Astrocyte of the spinal cord (primary cell): ENCODE data around the gene DGUOK.
"Not testable (repeated sequence)": the region's sequence is repeated elsewhere in the genome, so short reads cannot be mapped to it uniquely, and the experiment has no call there.

ENCODE experiments used
- DNase-seq: peaks from one replicate; pipeline ENCODE4 v3.0.0; 2011; ENCODE audit warnings: low read depth, low spot score
- H3K4me3 ChIP-seq: 2 replicates; pipeline ENCODE4 v1.5.1; 2011; ENCODE audit warnings: low read depth, mild to moderate bottlenecking, low read length, moderate library complexity
- CTCF ChIP-seq: IDR thresholded peaks from 2 replicates; pipeline ENCODE4 v1.5.1; 2012; ENCODE audit warnings: low read depth, mild to moderate bottlenecking, low read length, inconsistent platforms
- in situ Hi-C: cut with HindIII; loops from 2 replicates; pipeline ENCODE4 v1.10.0; 2017; ENCODE audit warnings: low sequenced_read_pairs

The DGUOK gene

DNA sequence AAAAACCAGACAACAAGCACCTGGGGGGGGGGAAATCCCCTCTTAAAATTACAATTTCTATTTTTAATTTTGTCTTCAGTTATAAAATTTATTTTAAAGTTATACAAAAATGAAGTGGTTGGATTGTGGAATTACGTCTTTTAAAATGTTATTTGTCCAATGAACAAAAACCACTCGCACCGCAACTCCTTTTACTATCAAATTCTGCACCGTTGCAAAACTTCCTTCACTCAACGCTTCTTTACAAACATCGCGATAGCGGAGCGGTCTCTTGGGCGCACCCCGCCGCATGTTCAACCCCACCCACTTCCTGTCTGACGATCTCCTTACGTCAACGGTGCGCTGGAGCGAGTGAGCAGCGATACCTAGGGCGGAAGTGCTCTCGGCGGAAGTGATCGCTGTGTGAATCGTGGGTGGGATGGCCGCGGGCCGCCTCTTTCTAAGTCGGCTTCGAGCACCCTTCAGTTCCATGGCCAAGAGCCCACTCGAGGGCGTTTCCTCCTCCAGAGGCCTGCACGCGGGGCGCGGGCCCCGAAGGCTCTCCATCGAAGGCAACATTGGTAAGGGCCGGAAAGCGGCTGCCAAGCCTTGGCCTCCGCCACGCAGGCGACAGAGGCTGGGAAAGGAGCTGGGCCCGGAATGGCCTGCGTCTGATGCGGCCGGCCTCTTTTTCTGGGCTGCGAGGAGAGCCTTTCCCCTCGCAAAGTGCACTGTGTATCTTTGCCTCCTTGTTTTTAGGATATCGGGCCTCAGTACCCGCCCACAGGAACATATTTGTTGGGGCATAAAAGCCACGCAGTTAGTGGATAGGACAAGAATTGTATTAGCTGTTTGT, at the start of gene DGUOK:
DGUOK (plus strand) TSS at position 388 of the 835 bp plus-strand sequence; CDS start at position 419, 31 bp downstream.
- in situ Hi-C loops: no loop called here
- peak within 1 kb of the TSS; percentile 94 for H3K4me3 ChIP-seq
- TF ChIP-seq CTCF: no peak
- DNase-seq: peak; percentile 98

DNA sequence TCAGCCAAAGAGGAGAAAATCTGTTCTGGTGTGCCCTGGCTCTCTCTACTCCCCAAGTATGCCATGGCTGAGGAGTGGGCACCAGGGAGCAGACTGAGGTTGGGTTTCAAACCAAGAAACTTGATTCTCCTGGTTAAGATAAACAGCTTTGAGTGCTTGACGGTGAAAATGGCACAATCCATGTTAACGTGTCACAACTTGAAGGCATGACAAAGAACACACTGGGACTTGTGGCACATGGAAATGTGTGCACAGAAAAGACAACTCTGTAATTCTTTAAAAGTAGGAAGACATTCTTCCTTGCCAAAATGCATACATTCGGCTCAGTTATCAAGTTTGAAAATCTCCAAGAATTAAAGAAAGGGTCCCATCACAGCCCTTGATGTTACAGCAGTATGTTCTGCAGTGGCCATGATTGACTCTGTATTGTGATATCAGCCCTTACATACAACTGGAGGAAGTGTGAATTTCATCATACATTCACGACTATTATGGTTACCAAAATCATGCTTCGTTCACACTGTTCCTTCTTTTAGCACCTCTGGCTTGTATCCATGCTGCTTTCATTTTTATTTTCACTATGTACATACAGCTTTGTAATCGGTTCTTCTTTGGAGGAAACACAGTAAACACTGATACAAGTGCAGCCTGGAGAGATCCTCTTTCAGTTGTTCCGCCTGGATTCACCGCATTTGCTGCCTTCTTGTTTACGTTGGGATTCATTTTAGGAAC, 49.4 kb upstream of the DGUOK start:
- H3K4me3 ChIP-seq: no peak overlapping the region
- no peak for TF ChIP-seq CTCF
- in situ Hi-C loops: no loop called here
- no peak for DNase-seq

DNA sequence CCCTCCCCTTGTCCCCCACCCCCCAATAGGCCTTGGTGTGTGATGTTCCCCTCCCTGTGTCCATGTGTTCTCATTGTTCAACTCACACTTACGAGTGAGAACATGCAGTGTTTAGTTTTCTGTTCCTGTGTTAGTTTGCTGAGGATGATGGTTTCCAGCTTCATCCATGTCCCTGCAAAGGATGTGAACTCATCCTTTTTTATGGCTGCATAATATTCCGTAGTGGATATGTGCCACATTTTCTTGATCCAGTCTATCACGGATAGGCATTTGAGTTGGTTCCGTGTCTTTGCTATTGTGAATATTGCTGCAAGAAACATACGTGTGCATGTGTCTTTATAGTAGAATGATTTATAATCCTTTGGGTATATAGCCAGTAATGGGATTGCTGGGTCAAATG, 48.7 kb upstream of the DGUOK start:
- in situ Hi-C loops, DNase-seq, H3K4me3 ChIP-seq: not testable (repeated sequence)

- in situ Hi-C loops: no loop called here
- no peak for DNase-seq
- no peak overlapping the region for H3K4me3 ChIP-seq
- no peak for TF ChIP-seq CTCF
Measured at GRCh38 chr2:73885406-73885805, 41.3 kb upstream of the DGUOK start.

GRCh38 chr2:73886357-73886756, 40.3 kb upstream of the DGUOK start:
- in situ Hi-C loops: no loop called here
- DNase-seq: no peak
- TF ChIP-seq CTCF: no peak
- H3K4me3 ChIP-seq: no peak overlapping the region

- DNase-seq, H3K4me3 ChIP-seq, in situ Hi-C loops: not testable (repeated sequence)
Measured at GRCh38 chr2:73887596-73888353, 38.9 kb upstream of the DGUOK start.

DNA sequence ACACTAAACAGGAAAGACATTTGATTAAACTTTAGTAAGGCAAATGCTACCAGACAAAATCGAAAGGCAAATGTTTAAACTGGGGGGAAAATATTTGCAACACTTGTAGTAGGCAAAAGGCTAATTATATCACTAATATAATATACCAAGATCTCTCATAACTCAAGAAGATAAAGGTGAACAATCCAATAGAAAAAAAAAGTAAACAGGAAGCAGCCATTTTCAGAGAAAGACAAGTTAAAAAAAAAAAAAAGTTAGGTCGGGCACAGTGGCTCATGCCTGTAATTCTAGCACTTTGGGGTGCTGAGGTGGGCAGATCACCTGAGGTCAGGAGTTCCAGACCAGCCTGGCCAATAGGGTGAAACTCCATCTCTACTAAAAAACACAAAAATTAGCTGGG, 38.3 kb upstream of the DGUOK start:
- DNase-seq: no peak
- in situ Hi-C loops: no loop called here
- H3K4me3 ChIP-seq: no peak overlapping the region
- TF ChIP-seq CTCF: no peak
